GM21367 (cell line): ENCODE results near the gene FBXO21.

ENCODE experiments used
- ATAC-seq: cut with Tn5 transposase; IDR thresholded peaks from one replicate; pipeline ENCODE4 v1.9.1; 2021; ENCODE audit not compliant: unreplicated experiment

FBXO21 gene

GRCh38 chr12:117166107-117166506 lies 24.2 kb downstream of the FBXO21 start:
- ATAC-seq: no peak

- no peak for ATAC-seq
These were observed 24.9 kb downstream of the FBXO21 start for GRCh38 chr12:117165342-117165741.

- ATAC-seq: no peak
These were observed 27.6 kb downstream of the FBXO21 start for GRCh38 chr12:117162633-117163032.

- ATAC-seq: no peak
These were observed 28.1 kb downstream of the FBXO21 start for GRCh38 chr12:117162167-117162539.

- ATAC-seq: no peak
These were observed 28.7 kb downstream of the FBXO21 start for GRCh38 chr12:117161460-117162166.

- ATAC-seq: no peak
These were observed 30.6 kb downstream of the FBXO21 start for GRCh38 chr12:117159674-117160073.

GRCh38 chr12:117158911-117159553 lies 31.2 kb downstream of the FBXO21 start:
- no peak for ATAC-seq

GRCh38 chr12:117158096-117158495 lies 32.2 kb downstream of the FBXO21 start:
- no peak for ATAC-seq

- peak; percentile 70 for ATAC-seq
These were observed 34.8 kb downstream of the FBXO21 start for GRCh38 chr12:117155278-117156060.

GRCh38 chr12:117152793-117153775 lies 37.2 kb downstream of the FBXO21 start:
- no peak for ATAC-seq

GRCh38 chr12:117151403-117152031 lies 38.8 kb downstream of the FBXO21 start:
- ATAC-seq: no peak

- ATAC-seq: no peak
These were observed 40.8 kb downstream of the FBXO21 start for GRCh38 chr12:117149431-117149830.

GRCh38 chr12:117148642-117149041 lies 41.6 kb downstream of the FBXO21 start:
- ATAC-seq: no peak

GRCh38 chr12:117147639-117148038 lies 42.6 kb downstream of the FBXO21 start:
- ATAC-seq: no peak

- ATAC-seq: no peak
These were observed 44.6 kb downstream of the FBXO21 start for GRCh38 chr12:117145597-117146154.

GRCh38 chr12:117144599-117144998 lies 45.7 kb downstream of the FBXO21 start:
- no peak for ATAC-seq

GRCh38 chr12:117143008-117143532 lies 47.2 kb downstream of the FBXO21 start:
- ATAC-seq: no peak

- peak; percentile 49 for ATAC-seq
These were observed 48.2 kb downstream of the FBXO21 start for GRCh38 chr12:117142094-117142493.

GRCh38 chr12:117141097-117141898 lies 49.0 kb downstream of the FBXO21 start:
- no peak for ATAC-seq
